ENCODE results near the gene SSBP2. TPM values are rescaled to one million over a fixed set of nuclear protein-coding genes. Genes with fewer than 3 reads are reported as not detected.
"Not testable (repeated sequence)": the region's sequence is repeated elsewhere in the genome, so short reads cannot be mapped to it uniquely, and the experiment has no call there.

The SSBP2 gene
- total RNA-seq, 1 donor, result 15.5 TPM

- TF ChIP-seq CTCF (IDR thresholded peaks at IDR 0.05; ENCODE audit: insufficient read depth, low read depth, low read length), result no peak
- no peak overlapping the region for H3K4me3 ChIP-seq (ENCODE audit: low read depth, low read length)
- DNase-seq (ENCODE audit: low read depth), result no peak
These were observed 56.2 kb downstream of the SSBP2 start for GRCh38 chr5:81694726-81695125.

GRCh38 chr5:81688215-81688614 is 62.7 kb downstream of the SSBP2 start:
- TF ChIP-seq CTCF (IDR thresholded peaks at IDR 0.05; ENCODE audit: insufficient read depth, low read depth, low read length), result no peak
- H3K4me3 ChIP-seq (ENCODE audit: low read depth, low read length), result no peak overlapping the region
- no peak for DNase-seq (ENCODE audit: low read depth)

- H3K4me3 ChIP-seq (ENCODE audit: low read depth, low read length), result no peak overlapping the region
- DNase-seq (ENCODE audit: low read depth), result no peak
- no peak for TF ChIP-seq CTCF (IDR thresholded peaks at IDR 0.05; ENCODE audit: insufficient read depth, low read depth, low read length)
These were observed 63.6 kb downstream of the SSBP2 start for GRCh38 chr5:81687292-81687691.

- no peak for TF ChIP-seq CTCF (IDR thresholded peaks at IDR 0.05; ENCODE audit: insufficient read depth, low read depth, low read length)
- no peak overlapping the region for H3K4me3 ChIP-seq (ENCODE audit: low read depth, low read length)
- DNase-seq (ENCODE audit: low read depth), result no peak
These were observed 65.4 kb downstream of the SSBP2 start for GRCh38 chr5:81685471-81685870.

GRCh38 chr5:81679885-81680284 is 71.0 kb downstream of the SSBP2 start:
- no peak overlapping the region for H3K4me3 ChIP-seq (ENCODE audit: low read depth, low read length)
- TF ChIP-seq CTCF (IDR thresholded peaks at IDR 0.05; ENCODE audit: insufficient read depth, low read depth, low read length), result no peak
- DNase-seq (ENCODE audit: low read depth), result no peak

- DNase-seq (ENCODE audit: low read depth), result no peak
- no peak overlapping the region for H3K4me3 ChIP-seq (ENCODE audit: low read depth, low read length)
- TF ChIP-seq CTCF (IDR thresholded peaks at IDR 0.05; ENCODE audit: insufficient read depth, low read depth, low read length), result no peak
These were observed 75.5 kb downstream of the SSBP2 start for GRCh38 chr5:81675420-81675819.

GRCh38 chr5:81665795-81666194 is 85.1 kb downstream of the SSBP2 start:
- TF ChIP-seq CTCF (IDR thresholded peaks at IDR 0.05; ENCODE audit: insufficient read depth, low read depth, low read length), result no peak
- DNase-seq (ENCODE audit: low read depth), result no peak

GRCh38 chr5:81660624-81661023 is 90.3 kb downstream of the SSBP2 start:
- DNase-seq (ENCODE audit: low read depth); H3K4me3 ChIP-seq (ENCODE audit: low read depth, low read length): not testable (repeated sequence)

More at GRCh38 chr5:81665795-81666194, 85.1 kb downstream of the SSBP2 start:
- H3K4me3 ChIP-seq (ENCODE audit: low read depth, low read length), result no peak overlapping the region
